ENCODE data around the gene PLLP. TPM values are rescaled to one million over a fixed set of nuclear protein-coding genes. Genes with fewer than 3 reads are reported as not detected.

Gene PLLP
- total RNA-seq, 1 donor from 2014 or later = 0.30 TPM

- Mint-ChIP-seq H3K9me3 (ENCODE audit: unreplicated experiment) (no peaks in the 10 kb centered on the region), H3K27me3 (ENCODE audit: unreplicated experiment) (no peaks in the 10 kb centered on the region), H3K4me1 (ENCODE audit: unreplicated experiment) (peaks cover 16% of the 10 kb centered on the region), H3K4me3 (ENCODE audit: unreplicated experiment) (no peak overlapping the region), H3K36me3 (ENCODE audit: unreplicated experiment) (no peaks in the 10 kb centered on the region), H3K27ac (ENCODE audit: unreplicated experiment) (no peak overlapping the region)
- DNase-seq (ENCODE audit: extremely low spot score, unreplicated experiment) = no peak
- TF ChIP-seq, protein P1, sequence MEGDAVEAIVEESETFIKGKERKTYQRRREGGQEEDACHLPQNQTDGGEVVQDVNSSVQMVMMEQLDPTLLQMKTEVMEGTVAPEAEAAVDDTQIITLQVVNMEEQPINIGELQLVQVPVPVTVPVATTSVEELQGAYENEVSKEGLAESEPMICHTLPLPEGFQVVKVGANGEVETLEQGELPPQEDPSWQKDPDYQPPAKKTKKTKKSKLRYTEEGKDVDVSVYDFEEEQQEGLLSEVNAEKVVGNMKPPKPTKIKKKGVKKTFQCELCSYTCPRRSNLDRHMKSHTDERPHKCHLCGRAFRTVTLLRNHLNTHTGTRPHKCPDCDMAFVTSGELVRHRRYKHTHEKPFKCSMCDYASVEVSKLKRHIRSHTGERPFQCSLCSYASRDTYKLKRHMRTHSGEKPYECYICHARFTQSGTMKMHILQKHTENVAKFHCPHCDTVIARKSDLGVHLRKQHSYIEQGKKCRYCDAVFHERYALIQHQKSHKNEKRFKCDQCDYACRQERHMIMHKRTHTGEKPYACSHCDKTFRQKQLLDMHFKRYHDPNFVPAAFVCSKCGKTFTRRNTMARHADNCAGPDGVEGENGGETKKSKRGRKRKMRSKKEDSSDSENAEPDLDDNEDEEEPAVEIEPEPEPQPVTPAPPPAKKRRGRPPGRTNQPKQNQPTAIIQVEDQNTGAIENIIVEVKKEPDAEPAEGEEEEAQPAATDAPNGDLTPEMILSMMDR (IDR thresholded peaks at IDR 0.05) = no peak
Observed at GRCh38 chr16:57263541-57264351, 20.7 kb downstream of the PLLP start.

GRCh38 chr16:57262841-57263540, 21.5 kb downstream of the PLLP start:
- Mint-ChIP-seq H3K4me3 (ENCODE audit: unreplicated experiment) (no peak overlapping the region), H3K27ac (ENCODE audit: unreplicated experiment) (no peak overlapping the region), H3K9me3 (ENCODE audit: unreplicated experiment) (no peaks in the 10 kb centered on the region), H3K36me3 (ENCODE audit: unreplicated experiment) (no peaks in the 10 kb centered on the region), H3K4me1 (ENCODE audit: unreplicated experiment) (peaks cover 16% of the 10 kb centered on the region), H3K27me3 (ENCODE audit: unreplicated experiment) (no peaks in the 10 kb centered on the region)
- no peak for DNase-seq (ENCODE audit: extremely low spot score, unreplicated experiment)
- TF ChIP-seq, protein P1 (IDR thresholded peaks at IDR 0.05) = no peak

- TF ChIP-seq, protein P1 (IDR thresholded peaks at IDR 0.05) = no peak
- Mint-ChIP-seq H3K36me3 (ENCODE audit: unreplicated experiment) (no peaks in the 10 kb centered on the region), H3K27ac (ENCODE audit: unreplicated experiment) (no peak overlapping the region), H3K27me3 (ENCODE audit: unreplicated experiment) (no peaks in the 10 kb centered on the region), H3K9me3 (ENCODE audit: unreplicated experiment) (no peaks in the 10 kb centered on the region), H3K4me3 (ENCODE audit: unreplicated experiment) (no peak overlapping the region), H3K4me1 (ENCODE audit: unreplicated experiment) (peaks cover 16% of the 10 kb centered on the region)
- no peak for DNase-seq (ENCODE audit: extremely low spot score, unreplicated experiment)
Observed at GRCh38 chr16:57261806-57262205, 22.7 kb downstream of the PLLP start.

GRCh38 chr16:57260294-57260929, 24.1 kb downstream of the PLLP start:
- H3K4me1 Mint-ChIP-seq (ENCODE audit: unreplicated experiment) = peaks cover 16% of the 10 kb centered on the region
- no peak for DNase-seq (ENCODE audit: extremely low spot score, unreplicated experiment)
- peak overlapping the region; percentile 42 for H3K4me3 Mint-ChIP-seq (ENCODE audit: unreplicated experiment)

More at GRCh38 chr16:57260294-57260929, 24.1 kb downstream of the PLLP start:
- TF ChIP-seq, protein P1 (IDR thresholded peaks at IDR 0.05) = no peak
- no peaks in the 10 kb centered on the region for H3K36me3 Mint-ChIP-seq (ENCODE audit: unreplicated experiment)
- H3K27ac Mint-ChIP-seq (ENCODE audit: unreplicated experiment) = peak overlapping the region; percentile 78
- no peaks in the 10 kb centered on the region for H3K27me3 Mint-ChIP-seq (ENCODE audit: unreplicated experiment)
- no peaks in the 10 kb centered on the region for H3K9me3 Mint-ChIP-seq (ENCODE audit: unreplicated experiment)
